ENCODE data around the gene ACADSB. TPM values are rescaled to one million over a fixed set of nuclear protein-coding genes. Genes with fewer than 3 reads are reported as not detected.

Gene ACADSB
- total and polyA plus RNA-seq, 2 donors from 2014 or later = 26.6 to 48.5 TPM

- Histone ChIP-seq H3K4me1 (ENCODE audit: control insufficient read depth in 2 of 3, insufficient read depth in 2 of 3, low read depth in 1 of 3, low read length in 3 of 3) (no peaks in the 10 kb centered on the region), H3K4me3 (ENCODE audit: low read length in 3 of 3) (no peak overlapping the region), H3K9me3 (ENCODE audit: control insufficient read depth in 2 of 3, insufficient read depth in 1 of 3, low read length in 3 of 3) (no peaks in the 10 kb centered on the region), H3K36me3 (ENCODE audit: control insufficient read depth in 2 of 3, insufficient read depth in 3 of 3, low read length in 3 of 3) (no peaks in the 10 kb centered on the region), H3K27ac (ENCODE audit: low read depth in 2 of 2, low read length in 2 of 2) (no peak overlapping the region), H3K27me3 (ENCODE audit: control insufficient read depth, insufficient read depth, low read length) (no peaks in the 10 kb centered on the region), H3K9ac (ENCODE audit: low read length in 3 of 3) (no peak overlapping the region)
- no peak for TF ChIP-seq CTCF (IDR thresholded peaks at IDR 0.05; ENCODE audit: borderline replicate concordance, extremely low read depth, insufficient read depth)
- DNase-seq (no peak), FAIRE-seq (no peak)
- intact Hi-C loops (cut with DNase I) = no loop called here
Observed at GRCh38 chr10:123073187-123073586, 64.4 kb downstream of the ACADSB start.

GRCh38 chr10:123074215-123074614, 65.4 kb downstream of the ACADSB start:
- Histone ChIP-seq H3K4me3 (ENCODE audit: low read length in 3 of 3) (no peak overlapping the region), H3K4me1 (ENCODE audit: control insufficient read depth in 2 of 3, insufficient read depth in 2 of 3, low read depth in 1 of 3, low read length in 3 of 3) (no peaks in the 10 kb centered on the region), H3K9ac (ENCODE audit: low read length in 3 of 3) (no peak overlapping the region), H3K36me3 (ENCODE audit: control insufficient read depth in 2 of 3, insufficient read depth in 3 of 3, low read length in 3 of 3) (no peaks in the 10 kb centered on the region), H3K27ac (ENCODE audit: low read depth in 2 of 2, low read length in 2 of 2) (no peak overlapping the region), H3K27me3 (ENCODE audit: control insufficient read depth, insufficient read depth, low read length) (no peaks in the 10 kb centered on the region), H3K9me3 (ENCODE audit: control insufficient read depth in 2 of 3, insufficient read depth in 1 of 3, low read length in 3 of 3) (no peaks in the 10 kb centered on the region)
- intact Hi-C loops (cut with DNase I) = no loop called here
- no peak for FAIRE-seq
- no peak for TF ChIP-seq CTCF (IDR thresholded peaks at IDR 0.05; ENCODE audit: borderline replicate concordance, extremely low read depth, insufficient read depth)
- peak in 1 of 5 donors; percentile 8 for DNase-seq

DNA sequence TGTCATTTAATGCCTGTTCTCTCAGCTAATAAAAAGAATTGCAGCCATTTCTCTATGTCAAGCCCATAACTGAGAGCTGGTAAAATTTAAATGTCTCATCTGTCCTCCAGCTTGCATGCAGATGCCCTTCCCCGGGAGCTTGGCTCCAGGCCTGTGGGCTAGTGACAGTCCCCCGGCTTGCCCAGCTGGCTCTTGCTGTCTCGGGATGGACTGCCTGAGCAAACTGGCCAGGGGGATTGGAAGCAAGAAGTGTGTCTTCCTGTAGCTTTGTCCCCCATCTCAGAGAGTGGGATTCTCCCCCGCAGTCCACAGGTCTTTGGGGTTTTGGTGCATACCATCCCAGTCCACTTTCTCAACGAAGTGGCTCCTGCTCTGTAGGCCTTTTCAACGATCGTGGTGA, 73.1 kb downstream of the ACADSB start:
- Histone ChIP-seq H3K9ac (ENCODE audit: low read length in 3 of 3) (no peak overlapping the region), H3K27ac (ENCODE audit: low read depth in 2 of 2, low read length in 2 of 2) (no peak overlapping the region), H3K4me1 (ENCODE audit: control insufficient read depth in 2 of 3, insufficient read depth in 2 of 3, low read depth in 1 of 3, low read length in 3 of 3) (no peaks in the 10 kb centered on the region), H3K36me3 (ENCODE audit: control insufficient read depth in 2 of 3, insufficient read depth in 3 of 3, low read length in 3 of 3) (no peaks in the 10 kb centered on the region), H3K4me3 (ENCODE audit: low read length in 3 of 3) (no peak overlapping the region), H3K9me3 (ENCODE audit: control insufficient read depth in 2 of 3, insufficient read depth in 1 of 3, low read length in 3 of 3) (no peaks in the 10 kb centered on the region), H3K27me3 (ENCODE audit: control insufficient read depth, insufficient read depth, low read length) (no peaks in the 10 kb centered on the region)
- TF ChIP-seq CTCF (IDR thresholded peaks at IDR 0.05; ENCODE audit: borderline replicate concordance, extremely low read depth, insufficient read depth) = no peak
- intact Hi-C loops (cut with DNase I) = no loop called here
- FAIRE-seq (no peak), DNase-seq (no peak)

DNA sequence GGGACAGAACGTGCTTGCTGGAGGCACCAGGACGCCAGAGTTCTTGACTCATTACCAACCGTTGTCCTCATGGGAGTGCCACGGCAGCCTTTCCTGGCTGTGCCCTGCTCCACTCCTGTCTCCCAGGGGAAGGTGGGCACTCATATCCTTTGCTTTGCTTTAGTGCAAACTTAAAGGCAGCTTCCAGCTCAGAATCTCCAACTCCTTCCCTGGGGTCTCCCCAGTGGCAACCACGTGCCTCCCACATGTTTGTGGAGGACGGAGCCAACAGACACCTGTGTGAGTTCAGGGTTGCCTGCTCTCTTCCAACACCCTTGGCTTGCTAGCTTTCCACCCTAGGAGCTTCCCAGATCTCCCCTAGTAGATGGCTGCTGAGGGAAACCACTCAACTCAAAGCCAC, 75.0 kb downstream of the ACADSB start:
- FAIRE-seq = no peak
- no peak overlapping the region for H3K4me3 ChIP-seq (ENCODE audit: low read length in 3 of 3)
- intact Hi-C loops (cut with DNase I) = no loop called here

More for the DNA sequence above, 75.0 kb downstream of the ACADSB start:
- DNase-seq = no peak
- H3K27ac ChIP-seq (ENCODE audit: low read depth in 2 of 2, low read length in 2 of 2) = no peak overlapping the region
- H3K9me3 ChIP-seq (ENCODE audit: control insufficient read depth in 2 of 3, insufficient read depth in 1 of 3, low read length in 3 of 3) = no peaks in the 10 kb centered on the region
- no peak for TF ChIP-seq CTCF (IDR thresholded peaks at IDR 0.05; ENCODE audit: borderline replicate concordance, extremely low read depth, insufficient read depth)
- no peaks in the 10 kb centered on the region for H3K4me1 ChIP-seq (ENCODE audit: control insufficient read depth in 2 of 3, insufficient read depth in 2 of 3, low read depth in 1 of 3, low read length in 3 of 3)
- H3K9ac ChIP-seq (ENCODE audit: low read length in 3 of 3) = no peak overlapping the region
- no peaks in the 10 kb centered on the region for H3K36me3 ChIP-seq (ENCODE audit: control insufficient read depth in 2 of 3, insufficient read depth in 3 of 3, low read length in 3 of 3)
- H3K27me3 ChIP-seq (ENCODE audit: control insufficient read depth, insufficient read depth, low read length) = no peaks in the 10 kb centered on the region
